AG20443 (cell line): ENCODE measurements around the gene PARD3.

ENCODE experiments used
- DNase-seq: peaks from one replicate; pipeline ENCODE4 v3.0.0; 2012; ENCODE audit warnings: low spot score, mixed read lengths

PARD3 gene

DNA sequence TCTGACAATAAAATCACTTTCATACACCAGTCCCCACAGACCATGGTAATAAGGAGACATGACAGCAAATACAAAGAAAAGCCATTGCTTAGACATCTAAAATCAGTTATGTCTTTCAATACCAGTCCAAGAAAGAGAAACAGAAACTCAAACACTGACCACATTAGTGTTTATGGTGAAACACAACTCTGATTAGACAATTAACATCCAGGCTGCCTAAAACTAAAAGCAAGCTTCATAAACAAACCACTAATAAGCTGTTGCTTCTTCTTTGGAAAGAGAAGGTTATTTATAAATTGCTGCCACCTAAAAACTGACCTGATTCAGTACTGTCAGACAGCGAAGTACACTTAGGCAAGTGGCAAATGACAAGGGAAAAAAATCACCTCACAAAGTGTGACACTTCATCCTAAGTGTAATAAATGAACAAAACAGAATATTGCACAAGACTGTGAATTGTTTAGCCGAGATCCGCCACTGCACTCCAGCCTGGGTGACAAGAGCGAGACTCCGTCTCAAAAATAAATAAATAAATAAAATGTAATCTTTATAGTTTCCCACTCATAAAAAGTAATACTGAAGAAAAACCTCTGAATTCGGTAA is 277.4 kb downstream of the PARD3 start:
- no peak for DNase-seq

GRCh38 chr10:34535872-34536271 is 279.2 kb downstream of the PARD3 start:
- no peak for DNase-seq

- no peak for DNase-seq
Measured at GRCh38 chr10:34530778-34531177, 284.3 kb downstream of the PARD3 start.

DNA sequence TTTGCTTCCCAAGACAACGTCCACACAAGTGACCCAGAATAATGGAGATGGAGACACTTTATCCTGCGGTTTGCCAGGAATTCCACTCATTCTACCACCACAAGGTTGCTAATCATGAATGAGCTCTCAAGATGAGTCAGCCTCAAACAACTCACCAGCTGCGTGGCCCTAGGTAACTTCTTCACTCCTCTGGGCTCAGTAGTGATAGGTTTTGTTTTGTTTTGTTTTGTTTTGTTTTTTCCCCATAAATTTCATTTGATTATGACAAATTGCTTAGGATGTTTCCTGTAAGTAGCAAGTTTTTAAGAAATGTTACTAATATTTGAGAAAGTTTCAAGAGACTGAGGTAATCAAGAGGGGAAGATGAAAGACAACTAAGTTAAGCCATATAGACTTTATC is 286.8 kb downstream of the PARD3 start:
- peak; percentile 78 for DNase-seq

DNA sequence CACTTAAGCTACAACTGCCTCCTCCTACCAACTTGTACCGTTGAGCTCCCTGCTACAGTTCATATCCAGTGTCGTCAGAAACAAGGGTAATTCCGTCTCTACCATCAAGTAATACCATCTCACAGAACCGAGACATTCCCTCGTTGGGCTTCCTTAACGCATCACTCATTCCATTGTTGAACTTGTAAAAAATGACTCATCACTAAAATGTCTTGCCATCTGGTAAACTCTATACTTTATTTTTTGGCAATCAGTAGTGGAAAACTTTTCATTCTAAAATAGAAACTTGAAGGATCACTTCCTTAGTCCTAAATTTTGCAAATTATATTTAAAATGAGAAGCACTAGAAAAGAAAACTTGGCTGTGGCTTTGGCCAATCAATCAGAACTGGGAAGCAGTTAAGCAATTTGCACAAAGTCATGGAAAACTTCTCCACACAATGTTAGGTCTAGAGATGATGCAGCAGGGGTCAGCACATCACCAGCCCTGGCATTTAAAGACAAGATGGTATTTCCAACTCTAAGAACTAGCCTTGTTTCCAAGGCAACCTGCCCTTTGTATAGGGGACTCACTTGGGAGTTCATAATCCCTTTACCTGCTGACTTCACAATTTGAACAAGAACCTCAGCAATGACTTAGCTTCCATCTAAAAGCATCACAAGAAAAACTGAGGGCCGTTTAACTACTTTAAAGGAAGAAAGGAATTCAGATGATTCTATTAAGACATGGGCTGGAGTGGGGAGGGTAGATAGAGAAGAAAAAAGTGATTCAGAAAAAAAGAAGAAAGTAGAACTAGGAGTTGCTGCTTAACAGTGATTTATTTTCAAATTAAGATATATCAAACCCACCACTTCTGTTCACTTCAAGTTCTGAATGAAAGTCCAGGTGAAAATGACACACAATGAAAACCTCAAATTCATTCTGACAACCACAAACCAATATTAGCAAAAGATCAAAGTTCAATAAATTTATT is 288.1 kb downstream of the PARD3 start:
- peak; percentile 74 for DNase-seq

GRCh38 chr10:34526186-34526585 is 288.9 kb downstream of the PARD3 start:
- peak; percentile 67 for DNase-seq

GRCh38 chr10:34524369-34525091 is 290.6 kb downstream of the PARD3 start:
- no peak for DNase-seq

DNA sequence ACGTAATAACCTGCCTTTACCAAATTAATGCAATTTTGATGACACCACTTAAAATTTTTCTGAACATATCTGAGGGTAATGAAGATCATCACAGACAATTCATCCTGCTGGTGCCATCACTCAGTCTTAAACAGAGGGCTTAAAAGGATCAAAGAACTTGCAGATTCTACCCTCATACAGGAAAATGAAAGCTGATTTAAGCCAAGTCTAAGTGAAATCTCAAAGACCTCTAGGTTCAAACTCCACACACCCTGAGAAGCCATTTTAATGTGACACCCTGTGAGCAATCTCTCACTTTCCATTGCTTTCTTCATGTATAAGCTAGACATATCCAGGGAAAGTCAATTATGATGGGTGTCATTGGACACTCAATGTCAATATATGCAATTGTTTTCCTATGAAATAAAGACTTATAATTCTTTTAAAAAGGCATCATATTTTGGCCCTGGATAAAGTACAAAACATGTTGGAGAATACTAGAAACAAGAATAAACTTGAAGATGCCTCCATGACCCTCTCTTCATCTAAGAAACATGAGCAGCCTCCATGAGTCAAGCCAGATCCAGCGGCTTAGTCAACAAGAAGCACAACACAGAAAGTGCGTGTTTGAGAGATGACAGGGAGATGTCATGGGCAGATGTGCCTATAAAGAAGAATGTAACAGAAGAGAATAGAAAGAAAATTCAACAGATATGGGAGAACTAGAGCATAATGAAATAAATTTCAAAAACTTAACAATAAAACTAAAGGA is 291.9 kb downstream of the PARD3 start:
- no peak for DNase-seq

DNA sequence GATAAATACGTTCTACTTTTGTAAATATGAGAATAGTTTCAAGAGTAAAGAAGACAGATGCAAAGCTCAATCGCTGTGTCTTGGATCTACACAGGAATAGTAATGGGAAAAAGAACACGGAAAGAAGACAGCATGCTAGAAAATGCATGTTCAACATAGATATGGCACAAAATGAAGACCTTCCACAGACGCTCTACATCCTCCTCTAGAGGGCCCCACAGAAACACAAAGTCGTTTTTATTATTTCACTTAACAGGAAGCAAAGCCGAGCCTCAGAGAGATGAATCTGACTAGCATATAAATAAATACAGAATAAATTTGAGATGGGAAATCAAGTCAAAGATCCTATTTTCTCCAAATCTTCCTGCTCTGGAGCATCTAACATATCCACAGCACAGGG is 292.6 kb downstream of the PARD3 start:
- no peak for DNase-seq

DNA sequence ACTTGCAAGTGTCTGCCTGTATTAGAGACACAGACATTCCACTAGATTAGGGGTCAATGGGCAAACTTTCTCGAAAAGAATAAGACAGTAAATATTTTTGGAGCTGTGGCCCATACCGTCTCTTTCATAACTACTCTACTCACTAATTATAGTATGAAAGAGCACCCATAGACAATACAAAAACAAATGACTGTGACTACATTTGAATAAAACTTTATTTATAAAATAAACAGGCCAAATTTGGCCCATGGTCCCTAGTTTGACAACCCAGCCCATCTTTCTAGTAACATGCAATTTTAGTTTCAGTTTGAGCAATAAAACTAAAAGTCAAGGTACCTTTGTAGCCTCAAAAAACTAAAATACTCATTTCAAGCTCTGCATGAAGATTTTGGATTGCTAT is 294.6 kb downstream of the PARD3 start:
- no peak for DNase-seq

DNA sequence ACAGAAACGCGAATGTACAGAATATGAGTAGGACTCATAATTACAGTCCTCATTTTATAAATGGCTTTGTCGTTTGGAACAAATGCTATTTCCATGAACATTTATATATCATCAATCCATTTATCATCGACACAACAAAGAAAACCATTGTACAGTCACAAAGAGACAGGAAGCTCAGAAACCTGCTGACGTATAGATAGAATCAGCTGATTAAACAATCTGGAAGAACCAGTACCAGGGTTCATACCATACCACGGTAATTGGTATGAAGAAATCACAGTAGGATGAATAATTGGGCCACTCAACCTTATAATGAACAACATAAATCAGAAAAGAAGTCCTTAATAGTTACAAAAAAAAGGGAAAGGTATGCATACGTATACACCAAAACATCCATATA is 295.0 kb downstream of the PARD3 start:
- DNase-seq = no peak

DNA sequence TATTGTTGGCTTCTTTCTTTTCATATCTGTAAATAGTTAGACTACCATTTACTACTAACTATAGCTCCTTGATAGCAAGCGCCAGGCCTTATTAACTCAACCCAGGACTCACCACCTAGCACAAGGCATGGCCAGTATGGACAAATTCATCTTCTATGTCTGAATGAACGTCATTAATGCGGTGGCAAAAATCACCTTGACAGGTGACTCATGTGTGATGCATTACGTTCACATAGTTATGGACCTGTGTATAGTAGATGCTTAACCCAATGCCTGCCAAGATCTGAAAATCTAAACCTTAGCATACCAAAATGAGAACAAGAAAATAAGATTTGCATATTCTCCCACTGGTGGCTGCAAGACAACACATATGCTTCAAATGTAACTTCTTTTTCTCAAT is 300.8 kb downstream of the PARD3 start:
- no peak for DNase-seq

- no peak for DNase-seq
Measured at GRCh38 chr10:34513636-34514035, 301.5 kb downstream of the PARD3 start.

- no peak for DNase-seq
Measured at GRCh38 chr10:34507217-34507616, 307.9 kb downstream of the PARD3 start.

DNA sequence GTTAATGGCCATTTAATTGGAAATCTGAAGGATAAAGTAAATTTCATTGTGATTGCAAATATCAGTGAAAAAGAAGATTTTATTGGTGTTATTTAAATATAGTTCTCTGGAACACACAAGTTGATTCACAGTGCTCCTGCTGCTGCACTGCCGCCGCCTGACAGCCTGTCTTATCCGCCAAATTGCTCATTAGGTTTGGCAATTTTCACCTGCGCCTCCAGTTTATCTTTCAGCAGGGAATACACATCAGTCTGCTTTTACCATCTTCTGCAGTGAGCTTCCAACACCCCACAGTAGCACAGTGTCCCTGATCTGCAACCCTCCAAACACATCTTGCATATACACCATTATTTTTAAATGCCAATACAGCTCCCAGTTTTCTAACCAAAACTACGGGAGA is 308.3 kb downstream of the PARD3 start:
- DNase-seq = no peak

- no peak for DNase-seq
Measured at GRCh38 chr10:34505338-34505737, 309.8 kb downstream of the PARD3 start.

GRCh38 chr10:34504534-34504933 is 310.6 kb downstream of the PARD3 start:
- peak; percentile 35 for DNase-seq

DNA sequence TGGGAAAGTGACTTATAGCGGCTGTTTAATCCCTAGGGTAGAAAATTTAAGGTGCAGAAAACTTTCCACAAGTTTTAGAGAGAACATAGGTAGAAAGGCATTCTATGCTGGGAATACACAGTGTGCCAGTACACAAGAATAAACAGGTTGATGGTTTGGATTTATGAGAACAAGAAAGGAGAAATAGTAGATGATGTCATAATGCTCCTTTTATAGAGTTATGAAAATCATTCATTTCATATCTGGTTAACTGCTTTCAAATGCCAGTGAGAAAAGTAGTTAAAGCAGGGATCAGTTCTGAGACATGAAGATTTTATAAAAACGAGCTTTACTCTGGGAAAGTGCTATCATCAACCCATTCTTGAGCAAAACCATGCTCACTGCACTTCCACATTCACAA is 311.4 kb downstream of the PARD3 start:
- DNase-seq = no peak

DNA sequence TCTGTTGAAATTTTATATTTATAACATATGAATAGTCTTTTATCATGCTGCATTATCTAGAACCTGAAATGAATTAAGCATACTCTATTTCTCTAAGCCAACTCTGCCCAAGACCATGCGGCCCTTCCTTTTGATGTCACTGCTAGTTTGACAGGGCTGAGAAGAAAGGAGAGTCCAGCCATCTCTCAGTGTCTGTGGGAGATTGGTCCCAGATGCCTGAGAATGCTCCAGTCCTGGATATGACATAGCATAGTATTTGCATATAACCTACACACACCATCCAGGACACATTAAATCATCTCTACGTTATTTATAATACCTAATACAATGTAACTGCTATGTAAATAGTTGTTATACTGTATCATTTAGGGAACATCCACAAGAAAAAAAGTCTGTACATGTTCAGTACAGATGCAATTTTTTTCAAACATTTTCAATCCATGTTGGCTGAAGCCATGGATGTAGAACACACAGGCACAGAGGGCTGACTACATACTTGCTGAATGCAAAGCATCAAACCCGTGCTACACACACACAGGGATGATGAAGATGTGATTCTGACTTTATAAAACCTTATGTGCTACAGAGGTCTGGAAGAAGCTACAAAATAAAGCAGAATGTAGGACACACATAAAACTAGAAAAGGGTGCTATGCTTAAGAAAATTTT is 315.4 kb downstream of the PARD3 start:
- DNase-seq = no peak

GRCh38 chr10:34498821-34499220 is 316.3 kb downstream of the PARD3 start:
- DNase-seq = no peak

DNA sequence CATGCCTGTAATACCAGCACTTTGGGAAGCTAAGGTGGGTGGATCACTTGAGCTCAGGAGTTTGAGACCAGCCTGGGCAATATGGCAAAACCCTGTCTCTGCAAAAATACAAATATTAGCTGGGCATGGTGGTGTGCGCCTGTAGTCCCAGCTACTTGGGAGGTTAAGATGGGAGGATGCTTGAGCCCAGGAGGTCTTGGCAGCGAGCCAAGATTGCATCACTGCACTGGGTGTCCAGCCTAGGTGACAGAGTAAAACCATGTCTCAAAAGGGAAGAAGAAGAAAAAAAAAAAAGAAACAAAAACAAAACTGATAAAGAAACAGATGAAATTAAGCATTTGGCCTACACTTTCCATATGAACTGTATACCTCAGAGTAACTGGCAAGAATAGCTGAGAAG is 319.2 kb downstream of the PARD3 start:
- no peak for DNase-seq

- no peak for DNase-seq
Measured at GRCh38 chr10:34494012-34494411, 321.1 kb downstream of the PARD3 start.
